Activated CD8-positive, alpha-beta memory T cell treated with anti-CD3 and anti-CD28 coated beads, Interleukin-2, amount 50 U/mL, for 1 hour (primary cell): ENCODE measurements around the gene ANKRD34B.
"Not testable (repeated sequence)": the region's sequence is repeated elsewhere in the genome, so short reads cannot be mapped to it uniquely, and the experiment has no call there.

ENCODE experiments used
- DNase-seq: peaks from one replicate; pipeline ENCODE4 v3.0.0-alpha.2; 2020; ENCODE audit errors: extremely low read depth

Gene ANKRD34B

DNA sequence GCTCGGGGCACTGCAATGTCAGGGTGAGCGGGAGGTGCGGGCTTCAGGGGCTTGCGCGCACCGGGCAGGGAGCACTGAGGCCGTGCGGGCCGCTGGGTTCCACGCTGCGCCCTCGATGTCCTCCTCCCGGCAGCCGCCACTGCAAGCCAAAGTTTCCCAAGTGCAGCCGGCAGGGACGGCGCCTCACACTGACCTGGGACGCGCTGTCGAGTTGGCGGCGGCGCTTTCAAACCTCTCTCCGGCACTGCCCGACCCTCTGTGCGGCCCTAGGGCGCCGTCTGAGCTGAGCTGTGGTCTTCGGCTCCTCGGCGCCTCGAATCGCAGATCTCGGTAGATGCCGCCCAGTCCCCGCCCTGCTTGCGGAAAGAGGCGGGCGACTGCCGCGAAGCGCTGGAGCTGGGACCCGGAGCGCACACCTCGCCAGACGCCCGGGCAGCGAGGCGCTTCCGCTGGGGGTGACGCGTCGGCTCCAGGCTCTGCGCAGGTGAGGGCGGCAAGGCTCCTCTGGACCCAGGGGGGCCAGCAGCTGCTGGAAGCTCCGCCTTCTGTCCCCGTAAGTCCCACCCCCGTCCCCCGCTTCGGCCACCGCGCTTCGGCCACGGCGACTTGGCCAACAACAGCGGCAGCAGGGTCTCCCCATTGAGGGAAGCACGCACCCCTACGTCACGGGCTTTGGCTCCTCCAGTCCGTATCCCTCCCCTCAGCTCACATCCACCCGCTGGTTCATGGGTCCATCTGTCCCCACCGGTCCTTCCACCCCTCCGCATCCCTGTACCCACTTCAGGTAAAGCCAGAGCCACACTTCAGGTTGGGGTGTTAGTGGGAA lies at the start of gene ANKRD34B:
ANKRD34B (minus strand) TSS at position 320 of the 826 bp plus-strand sequence. CDS start 10,261 bp downstream, outside the sequence.
- DNase-seq: no peak

DNA sequence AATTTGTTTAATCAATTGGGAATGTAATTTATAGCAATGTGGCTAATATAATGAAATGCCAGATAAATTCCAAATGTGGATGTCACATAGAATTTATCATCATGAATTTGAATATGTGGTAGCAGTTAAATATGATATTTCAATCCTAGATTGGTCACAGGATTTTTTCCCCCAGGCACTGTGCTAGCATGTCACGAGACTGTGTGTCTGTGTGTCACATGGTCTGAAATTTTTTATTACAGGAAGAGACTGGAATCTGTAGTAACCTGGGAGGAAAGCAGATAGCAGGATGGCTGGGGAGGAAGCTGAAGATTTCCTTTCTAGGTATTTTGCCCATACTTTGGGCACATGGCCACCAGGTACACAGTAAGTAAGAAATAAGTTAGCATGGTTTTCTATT lies 49.0 kb upstream of the ANKRD34B start:
- DNase-seq: no peak

DNA sequence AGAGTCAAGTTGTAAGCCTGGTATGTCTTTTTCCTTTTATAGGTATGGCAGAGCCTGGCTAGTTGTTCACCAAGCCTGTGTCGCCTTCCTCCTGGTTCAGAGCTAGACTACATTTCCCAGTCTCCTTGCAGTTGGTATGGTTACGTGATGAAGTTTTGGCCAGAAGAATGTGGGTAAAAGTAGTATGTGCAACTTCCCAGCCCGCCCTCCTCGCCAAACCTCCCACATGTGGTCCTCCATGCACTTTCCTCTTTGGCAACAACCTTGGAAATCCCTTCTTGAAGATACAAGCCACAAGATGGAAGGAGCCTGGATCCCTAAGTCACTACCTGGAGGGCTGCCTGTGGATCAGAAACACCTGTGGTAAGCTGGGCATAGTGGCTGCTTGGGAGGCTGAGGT lies 48.4 kb upstream of the ANKRD34B start:
- DNase-seq: no peak

DNA sequence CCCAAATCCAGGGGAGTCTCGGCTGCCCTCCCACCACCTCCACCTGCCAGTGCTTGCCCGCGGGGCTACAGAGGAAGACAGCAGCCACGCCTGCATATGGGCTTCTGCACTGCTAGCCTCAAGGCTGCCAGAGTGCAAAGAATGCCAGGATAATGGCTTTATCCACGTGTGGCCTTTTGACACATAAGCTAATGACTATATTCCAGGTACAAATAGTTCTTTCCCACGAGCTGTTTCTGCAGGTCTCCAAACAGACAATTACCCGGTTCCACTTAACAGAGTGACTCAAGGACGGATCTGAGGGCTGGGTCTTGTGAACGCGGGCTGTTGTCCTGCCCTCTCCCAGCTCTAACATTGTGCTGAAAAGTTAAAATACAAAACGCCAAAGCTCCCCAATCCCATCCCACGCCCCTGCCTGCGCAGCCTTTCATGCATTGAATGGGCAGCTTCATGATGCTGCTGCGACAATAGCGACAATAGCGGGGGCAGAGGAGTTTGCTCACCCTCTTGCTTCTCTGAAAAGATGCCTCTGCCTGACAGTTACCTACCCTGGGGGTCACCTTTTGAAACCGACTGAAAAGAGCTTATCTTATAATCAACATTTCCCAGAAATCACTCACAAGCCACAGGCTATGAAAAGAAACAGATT lies 45.3 kb upstream of the ANKRD34B start:
- no peak for DNase-seq

DNA sequence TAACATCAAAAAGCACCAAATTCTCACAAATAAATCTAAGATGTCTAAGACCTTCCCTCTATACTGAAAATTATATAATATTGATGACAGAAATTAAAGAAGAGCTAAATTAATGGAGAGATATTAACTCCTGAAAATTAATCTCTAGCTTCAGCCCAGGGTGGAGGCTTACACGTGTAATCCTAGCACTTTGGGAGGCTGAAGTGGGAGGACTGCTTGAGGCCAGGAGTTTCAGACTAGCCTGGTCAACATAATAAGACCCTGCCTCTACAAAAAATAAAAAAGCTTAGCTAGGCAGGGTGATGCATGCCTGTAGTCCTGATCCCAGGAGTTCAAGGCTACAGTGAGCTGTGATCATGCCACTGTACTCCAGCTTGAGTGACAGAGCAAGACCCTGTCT lies 39.6 kb upstream of the ANKRD34B start:
- DNase-seq: no peak

DNA sequence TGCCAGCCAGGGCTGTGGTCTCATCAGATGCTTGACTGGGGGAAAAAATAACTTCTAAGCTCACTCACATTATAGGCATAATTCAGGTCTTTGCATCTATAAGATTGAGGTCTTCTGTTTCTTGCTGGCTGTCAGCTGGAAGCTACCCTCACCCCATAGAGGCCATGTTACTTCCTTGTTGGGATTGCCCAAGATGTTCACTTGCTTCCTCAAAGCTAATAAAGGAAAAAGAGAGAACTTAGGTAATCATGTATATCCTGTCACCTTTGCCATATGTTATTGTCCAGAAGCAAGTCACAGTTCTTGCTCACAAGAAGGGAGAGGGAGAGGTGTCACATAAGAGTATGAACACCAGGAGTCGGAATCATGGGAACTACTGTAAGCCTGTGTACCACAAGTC lies 38.7 kb upstream of the ANKRD34B start:
- no peak for DNase-seq

DNA sequence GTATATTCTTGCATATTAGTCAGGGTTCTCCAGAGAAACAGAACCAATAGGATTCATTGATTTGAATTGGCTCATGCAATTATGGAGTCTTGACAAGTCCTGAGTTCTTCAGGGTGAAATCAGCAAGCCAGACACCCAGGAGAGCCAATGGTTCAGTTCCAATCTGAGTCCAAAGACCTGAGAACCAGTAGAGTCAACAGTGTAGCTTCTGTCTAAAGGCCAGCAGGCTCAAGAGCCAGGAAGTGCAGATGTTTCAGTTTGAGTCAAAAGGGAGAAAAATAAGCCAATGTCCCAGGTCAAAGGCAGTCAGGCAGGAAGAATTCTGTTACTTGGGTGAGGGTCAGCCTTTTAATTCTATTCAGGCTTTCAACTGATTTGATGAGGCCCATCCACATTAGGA lies 37.8 kb upstream of the ANKRD34B start:
- DNase-seq: no peak

DNA sequence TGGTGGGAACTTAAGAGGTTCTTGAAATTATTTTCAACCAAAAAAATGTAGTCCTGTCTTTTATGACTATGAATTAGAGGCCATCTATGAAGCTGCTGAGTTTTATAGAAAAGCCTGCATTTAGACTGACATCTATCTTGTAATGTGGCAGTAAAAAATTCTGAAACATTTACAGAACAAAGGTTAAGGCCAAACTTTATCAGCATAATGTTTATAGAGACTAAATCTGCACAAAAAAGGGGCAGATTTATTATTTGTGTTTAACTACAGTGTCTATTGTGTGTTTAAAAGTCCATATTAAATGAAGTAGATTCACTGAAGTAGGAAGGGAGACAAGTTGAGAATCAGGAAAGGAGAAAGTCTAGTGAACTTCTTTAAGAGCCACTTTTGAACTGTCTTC lies 37.3 kb upstream of the ANKRD34B start:
- no peak for DNase-seq

DNA sequence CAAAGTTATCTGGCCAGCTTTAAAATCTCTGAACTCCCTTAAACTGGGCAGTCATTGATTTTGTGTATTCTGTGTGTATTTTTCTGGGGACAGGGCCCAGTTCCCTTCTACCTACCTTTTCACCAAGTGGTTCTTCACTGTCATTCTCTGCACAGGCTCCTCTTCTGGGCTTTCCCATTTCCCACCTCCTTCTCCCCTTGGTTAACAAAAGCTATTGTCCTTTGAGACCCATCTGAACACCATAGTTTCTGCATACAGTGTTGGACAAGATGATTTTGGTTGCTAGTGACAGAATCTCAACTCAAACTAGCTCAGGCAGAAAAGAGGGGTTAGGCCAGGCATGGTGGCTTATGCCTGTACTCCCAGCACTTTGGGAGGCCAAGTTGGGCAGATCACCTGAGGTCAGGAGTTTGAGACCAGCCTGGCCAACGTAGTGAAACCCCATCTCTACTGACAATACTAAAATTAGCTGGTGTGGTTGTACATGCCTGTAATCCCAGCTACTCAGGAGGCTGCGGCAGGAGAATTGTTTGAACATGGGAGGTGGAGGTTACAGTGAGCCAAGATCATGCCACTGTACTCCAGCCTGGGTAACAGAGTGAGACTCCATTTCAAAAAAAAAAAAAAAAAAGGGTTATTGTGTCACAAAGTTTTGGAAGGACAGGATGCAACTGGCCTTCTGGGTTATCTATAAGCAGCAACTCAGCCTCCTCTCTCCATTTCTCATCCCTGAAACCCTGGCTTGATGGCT lies 31.0 kb upstream of the ANKRD34B start:
- DNase-seq: no peak

DNA sequence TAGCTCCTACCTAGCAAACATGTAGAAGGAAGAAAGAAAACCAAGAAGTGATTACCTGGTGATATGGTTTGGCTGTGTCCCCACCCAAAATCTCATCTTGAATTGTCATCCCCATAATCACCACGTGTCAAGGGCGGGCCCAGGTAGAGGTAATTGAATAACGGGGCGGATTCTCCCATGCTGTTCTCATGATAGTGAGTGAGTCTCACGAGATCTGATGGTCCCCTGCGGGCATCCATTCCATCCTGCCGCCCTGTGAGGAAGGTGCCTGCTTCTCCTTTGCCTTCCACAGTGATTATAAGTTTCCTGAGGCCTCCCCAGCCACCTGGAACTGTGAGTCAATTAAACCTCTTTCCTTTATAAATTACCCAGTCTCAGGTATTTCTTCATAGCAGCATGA lies 27.4 kb upstream of the ANKRD34B start:
- no peak for DNase-seq

DNA sequence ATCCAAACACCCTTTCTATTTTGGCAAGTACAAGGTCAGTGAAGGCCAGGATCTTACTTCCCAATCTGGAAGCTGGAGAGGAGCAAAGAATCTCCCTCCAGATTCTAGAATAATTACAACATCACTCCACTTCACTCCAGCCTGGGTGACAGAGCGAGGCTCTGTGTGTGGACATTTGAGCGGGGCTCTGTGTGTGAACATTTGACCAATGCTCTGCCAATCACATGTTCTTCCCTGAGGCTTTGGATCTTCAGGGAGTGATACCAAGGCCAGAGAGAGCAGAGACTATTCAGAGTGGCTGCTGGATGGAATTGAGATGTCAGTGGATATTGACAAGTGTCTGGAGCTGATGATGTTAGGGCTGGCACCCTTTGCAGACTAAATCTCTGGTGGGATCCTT lies 24.7 kb upstream of the ANKRD34B start:
- no peak for DNase-seq

DNA sequence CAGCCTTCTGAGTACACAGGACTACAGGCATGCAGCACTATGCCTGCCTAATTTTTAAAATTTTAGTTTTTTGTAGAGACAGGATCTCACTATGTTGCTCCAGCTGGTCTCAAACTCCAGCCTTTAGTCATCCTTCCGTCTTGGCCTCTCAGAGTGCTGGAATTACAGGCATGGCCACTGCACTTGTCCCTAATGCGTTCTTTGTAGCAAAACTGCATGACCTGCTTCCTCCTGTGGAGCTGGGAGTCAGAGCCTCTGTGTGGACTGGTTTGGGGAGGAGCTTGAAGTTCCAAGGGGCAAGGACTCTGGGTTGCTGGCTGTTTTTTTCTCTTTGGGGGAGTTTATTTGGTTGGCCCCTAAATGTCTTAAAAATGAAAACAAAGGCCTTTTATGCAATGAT lies 22.7 kb upstream of the ANKRD34B start:
- DNase-seq: no peak

DNA sequence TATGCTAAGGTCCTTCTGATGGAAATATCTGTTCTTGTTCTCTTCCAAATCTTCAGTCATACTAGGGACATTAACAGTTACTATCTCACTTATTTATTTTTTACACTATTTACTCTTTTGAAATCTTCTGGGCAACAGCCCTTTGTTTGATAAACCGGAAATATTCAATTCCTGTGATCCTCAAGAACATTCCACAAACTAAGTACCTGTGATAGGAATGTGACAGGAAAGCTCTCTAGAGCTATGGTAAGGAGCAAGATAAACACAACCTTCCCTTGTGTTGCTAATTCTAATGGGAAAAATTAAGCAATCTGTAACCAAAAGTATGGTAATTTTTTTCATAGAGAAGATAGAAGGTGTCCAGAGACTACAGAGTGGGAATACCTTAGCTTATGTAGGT lies 22.0 kb upstream of the ANKRD34B start:
- no peak for DNase-seq

DNA sequence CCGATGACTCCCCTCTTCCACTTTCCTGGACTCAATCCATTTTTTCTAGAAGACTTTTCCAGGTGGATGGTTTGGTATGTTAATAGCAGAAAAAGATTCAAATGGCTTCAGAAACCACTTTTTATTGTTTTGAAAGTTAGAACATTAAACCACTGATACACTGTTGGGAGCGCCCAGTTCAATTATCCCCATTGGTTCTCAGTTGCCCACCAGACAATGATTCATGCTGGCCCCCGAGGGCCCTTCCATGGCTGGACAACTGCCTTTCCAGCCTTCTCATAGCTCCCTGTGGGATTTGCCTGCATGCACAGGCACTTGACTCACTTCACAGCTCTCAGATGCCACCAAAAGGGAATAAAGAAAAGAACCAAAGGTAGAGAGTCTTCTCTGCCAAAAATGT lies 21.3 kb upstream of the ANKRD34B start:
- DNase-seq: no peak

DNA sequence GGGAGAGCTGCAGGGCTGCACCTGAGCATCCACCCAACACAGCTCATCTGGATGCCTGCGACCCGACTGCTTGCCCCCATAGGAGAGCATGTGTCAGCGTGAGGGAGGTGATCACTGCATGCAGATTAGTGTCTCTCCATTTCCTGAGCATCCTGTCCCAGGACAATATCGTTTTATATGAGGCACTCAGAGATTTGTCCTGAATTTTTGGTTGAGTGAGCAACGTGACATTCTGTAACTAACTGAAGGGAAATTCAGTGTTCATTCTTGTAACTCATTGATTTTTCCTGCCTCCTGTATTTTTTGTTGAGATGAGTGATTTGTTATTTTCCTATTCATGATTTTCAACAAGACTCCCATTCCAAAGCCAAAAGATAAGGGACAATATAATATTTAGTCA lies 20.7 kb upstream of the ANKRD34B start:
- no peak for DNase-seq

DNA sequence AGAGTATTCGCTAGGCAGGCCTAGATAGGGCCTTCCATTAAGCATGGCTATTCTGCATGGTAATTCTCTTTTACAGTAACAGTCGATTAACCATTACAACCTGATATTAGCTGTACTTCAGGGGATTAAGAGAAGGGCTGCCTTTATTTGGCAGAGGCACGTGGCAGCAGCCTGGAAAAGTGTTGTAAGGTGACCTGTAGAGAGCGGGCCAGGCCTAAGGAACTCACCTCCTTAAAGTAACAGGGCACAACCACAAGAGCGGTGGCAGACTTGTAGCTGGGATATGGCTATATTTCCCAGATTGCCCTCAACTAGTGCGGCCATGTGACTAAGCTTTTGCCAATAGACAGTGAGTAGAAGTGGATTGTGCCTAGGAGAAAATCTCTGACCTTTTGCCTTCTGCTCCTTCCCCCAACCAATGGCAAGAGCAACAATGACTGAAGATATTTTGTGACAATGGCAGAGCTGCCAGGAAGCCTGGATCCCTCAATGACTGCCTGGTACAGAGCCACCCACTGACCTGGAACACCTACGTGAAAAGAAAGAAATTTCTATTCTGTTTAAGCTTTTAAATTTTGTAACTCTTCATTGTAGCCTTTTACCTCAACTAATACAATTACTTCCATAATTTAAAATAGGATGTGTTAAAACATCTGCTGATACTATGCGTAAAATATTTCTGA lies 18.9 kb upstream of the ANKRD34B start:
- no peak for DNase-seq

DNA sequence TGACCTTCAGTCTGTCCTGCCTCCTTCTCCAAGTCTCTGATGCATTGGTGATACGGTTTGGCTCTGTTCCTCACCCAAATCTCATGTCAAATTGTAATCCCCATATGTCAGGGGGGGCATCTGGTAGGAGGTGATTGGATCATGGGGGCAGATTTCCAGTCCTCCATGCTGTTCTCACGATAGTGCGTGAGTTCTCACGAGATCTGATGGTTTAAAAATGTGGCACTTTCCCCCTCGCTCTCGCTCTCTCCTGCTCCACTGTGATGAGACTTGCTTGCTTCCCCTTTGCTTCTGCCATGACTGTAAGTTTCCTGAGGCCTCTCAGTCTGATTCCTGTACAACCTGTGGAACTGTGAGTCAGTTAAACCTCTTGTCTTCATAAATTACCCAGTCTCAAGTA lies 14.7 kb upstream of the ANKRD34B start:
- no peak for DNase-seq

DNA sequence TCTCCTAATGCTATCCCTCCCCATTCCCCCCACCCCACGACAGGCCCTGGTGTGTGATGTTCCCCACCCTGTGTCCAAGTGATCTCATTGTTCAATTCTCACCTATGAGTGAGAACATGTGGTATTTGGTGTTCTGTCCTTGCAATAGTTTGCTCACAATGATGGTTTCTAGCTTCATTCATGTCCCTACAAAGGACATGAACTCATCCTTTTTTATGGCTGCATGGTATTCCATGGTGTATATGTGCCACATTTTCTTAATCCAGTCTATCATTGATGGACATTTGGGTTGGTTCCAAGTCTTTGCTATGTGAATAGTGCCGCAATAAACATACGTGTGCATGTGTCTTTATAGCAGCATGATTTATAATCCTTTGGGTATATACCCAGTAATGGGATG lies 10.2 kb upstream of the ANKRD34B start:
- DNase-seq: not testable (repeated sequence)

DNA sequence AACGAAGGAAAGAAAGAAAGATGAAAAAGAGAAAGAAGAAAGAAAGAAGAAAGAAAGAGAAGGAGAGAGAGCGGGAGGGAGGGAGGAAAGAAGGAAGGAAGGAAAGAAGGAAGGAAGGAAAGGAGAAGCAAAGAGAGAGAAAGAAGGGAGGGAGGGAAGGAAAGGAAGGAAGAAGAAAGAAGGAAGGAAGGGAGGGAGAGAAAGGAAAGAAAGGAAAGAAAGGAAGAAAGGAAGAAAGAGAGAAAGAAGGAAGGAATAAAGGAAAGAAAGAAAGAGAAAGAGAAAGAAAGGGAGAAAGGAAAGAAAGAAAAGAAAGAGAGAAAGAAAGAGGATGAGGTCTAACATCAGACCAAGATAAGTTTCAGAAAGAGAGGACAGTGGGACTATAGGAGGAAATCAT lies 9.0 kb upstream of the ANKRD34B start:
- no peak for DNase-seq

DNA sequence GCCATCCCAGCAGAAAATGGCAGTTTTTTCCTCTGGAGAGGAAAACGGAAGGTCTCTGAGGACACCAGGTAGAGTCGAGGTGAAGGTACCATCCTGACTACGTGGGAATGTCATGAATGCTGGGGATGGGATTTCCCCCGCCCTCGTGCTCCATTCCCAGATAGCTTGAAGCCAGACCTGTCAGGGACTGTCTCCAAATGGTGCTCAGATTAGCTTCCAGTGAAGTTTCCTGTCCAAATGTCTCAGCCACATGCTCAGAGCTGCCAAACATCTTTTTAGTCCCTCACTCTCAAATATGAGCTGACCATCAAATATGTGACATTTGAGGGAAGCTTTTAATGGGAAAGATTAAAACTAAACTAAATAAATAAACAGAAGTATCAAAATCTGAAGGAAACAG lies 7.6 kb upstream of the ANKRD34B start:
- DNase-seq: no peak

DNA sequence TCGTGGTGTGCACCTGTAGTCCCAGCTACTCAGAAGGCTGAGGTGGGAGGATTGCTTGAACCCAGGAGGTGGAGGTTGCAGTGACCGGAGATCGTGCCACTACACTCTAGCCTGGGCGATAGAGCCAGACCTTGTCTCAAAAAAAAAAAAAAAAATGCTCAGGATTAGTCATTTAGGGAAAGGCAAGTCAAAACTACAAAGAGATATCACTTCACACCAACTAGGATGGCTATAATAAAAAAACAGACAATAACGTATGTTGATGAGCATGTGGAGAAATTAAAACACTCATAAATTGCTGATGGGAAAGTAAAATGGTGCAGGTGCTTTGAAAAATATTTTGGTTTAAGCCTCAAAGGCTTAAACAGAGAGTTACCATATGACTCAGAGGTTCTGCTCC lies 6.3 kb upstream of the ANKRD34B start:
- no peak for DNase-seq

DNA sequence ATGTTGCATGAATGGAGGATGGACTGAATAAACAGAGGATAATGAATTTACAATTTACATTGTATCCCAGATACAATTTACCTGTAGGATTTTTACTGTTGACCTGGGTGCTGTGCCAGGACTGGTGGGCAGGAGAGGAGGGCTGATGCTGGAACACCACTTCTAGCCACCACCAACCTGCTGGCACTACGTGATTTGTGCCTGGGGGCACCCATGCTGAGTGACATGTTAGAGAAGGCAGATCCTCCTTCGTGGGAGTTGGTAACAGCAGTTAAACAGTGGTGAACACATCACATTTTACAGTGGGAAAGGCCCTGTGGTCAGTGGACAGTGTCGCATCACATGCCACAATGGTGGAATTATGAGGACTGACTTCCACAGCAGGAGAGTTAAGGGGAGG lies 3.0 kb upstream of the ANKRD34B start:
- no peak for DNase-seq
